HEK293T (cell line): ENCODE measurements around the gene RRH.

Source experiments
- CTCF ChIA-PET: fragments of 350-600 bp; formaldehyde crosslinking; extraction: SDS; loops from one replicate; lab custom pipeline; 2021; ENCODE audit warnings: antibody characterized with exemption, inconsistent platforms; lab: Yijun Ruan, JAX
- POLR2A ChIA-PET: fragments of 350-600 bp; formaldehyde crosslinking; extraction: SDS; loops from one replicate; lab custom pipeline; 2020; ENCODE audit warnings: antibody characterized with exemption, inconsistent platforms; lab: Yijun Ruan, JAX
- DNase-seq: peaks from one replicate; pipeline ENCODE4 v3.0.0; 2012; ENCODE audit warnings: mixed read lengths; ENCODE audit errors: extremely low spot score
- ARNT ChIP-seq: fragments of 450-650 bp; IDR thresholded peaks from 2 replicates; pipeline ENCODE4 v1.6.1; 2017; ENCODE audit warnings: mild to moderate bottlenecking
- BHLHE40 ChIP-seq: fragments of 450-650 bp; IDR thresholded peaks from 2 replicates; pipeline ENCODE4 v1.6.1; 2016; ENCODE audit warnings: mild to moderate bottlenecking, moderate library complexity, borderline replicate concordance
- CTBP1 ChIP-seq: fragments of 450-650 bp; IDR thresholded peaks from 2 replicates; pipeline ENCODE4 v1.6.1; 2016; ENCODE audit warnings: borderline replicate concordance
- ELF4 ChIP-seq: fragments of 450-650 bp; IDR thresholded peaks from 2 replicates; pipeline ENCODE4 v1.6.1; 2017; ENCODE audit warnings: antibody characterized with exemption
- FOXA1 ChIP-seq: fragments of 450-650 bp; IDR thresholded peaks from 2 replicates; pipeline ENCODE4 v1.6.1; 2016; ENCODE audit warnings: mild to moderate bottlenecking
- FOXK2 ChIP-seq: fragments of 450-650 bp; IDR thresholded peaks from 2 replicates; pipeline ENCODE4 v1.6.1; 2016; ENCODE audit warnings: mild to moderate bottlenecking
- FOXM1 ChIP-seq: fragments of 450-650 bp; IDR thresholded peaks from 2 replicates; pipeline ENCODE4 v1.6.1; 2017; ENCODE audit warnings: mild to moderate bottlenecking, borderline replicate concordance
- HDGF ChIP-seq: fragments of 450-650 bp; IDR thresholded peaks from 2 replicates; pipeline ENCODE4 v1.6.1; 2017; ENCODE audit warnings: antibody characterized with exemption, borderline replicate concordance
- L3MBTL2 ChIP-seq: fragments of 450-650 bp; conservative IDR thresholded peaks from 2 replicates; pipeline ENCODE4 v1.6.1; 2016; ENCODE audit warnings: mild to moderate bottlenecking
- LEF1 ChIP-seq: fragments of 450-650 bp; IDR thresholded peaks from 2 replicates; pipeline ENCODE4 v1.6.1; 2017; ENCODE audit warnings: mild to moderate bottlenecking, borderline replicate concordance
- NFRKB ChIP-seq: fragments of 450-650 bp; IDR thresholded peaks from 2 replicates; pipeline ENCODE4 v1.6.1; 2016; ENCODE audit warnings: mild to moderate bottlenecking, moderate library complexity
- SP1 ChIP-seq: fragments of 450-650 bp; IDR thresholded peaks from 2 replicates; pipeline ENCODE4 v1.6.1; 2017
- SUZ12 ChIP-seq: fragments of 450-650 bp; IDR thresholded peaks from 2 replicates; pipeline ENCODE4 v1.6.1; 2016; ENCODE audit warnings: mild to moderate bottlenecking
- TARDBP ChIP-seq: fragments of 450-650 bp; IDR thresholded peaks from 2 replicates; pipeline ENCODE4 v1.6.1; 2016
- ZNF384 ChIP-seq: fragments of 450-650 bp; IDR thresholded peaks from 2 replicates; pipeline ENCODE4 v1.6.1; 2016
- TF ChIP-seq, protein P1 (sequence below): fragments of 450-650 bp; IDR thresholded peaks from 2 replicates; pipeline ENCODE4 v1.6.1; 2016

The RRH gene

GRCh38 chr4:109801895-109802319 lies 25.9 kb upstream of the RRH start, which contains the start of gene CFI:
TSS of gene CFI (minus strand) at chr4:109801999. CDS start at chr4:109801971, 28 bp downstream.
- CTCF ChIA-PET: interaction anchor here (0.8 to 1.5 kb wide), 2 partner anchors 98 to 1730 kb away, joined by 5 read pairs; partner anchors contain the start of gene CASP6
- DNase-seq: no peak
- TF ChIP-seq SUZ12: no peak
- TF ChIP-seq ELF4: no peak
- no peak for TF ChIP-seq ARNT
- TF ChIP-seq BHLHE40: no peak
- no peak for TF ChIP-seq FOXM1
- POLR2A ChIA-PET: no interaction called here

- CTCF ChIA-PET: interaction anchor here (0.6 kb wide), 1 partner anchor 14 kb away, joined by 3 read pairs; no protein-coding TSS in a partner anchor
- POLR2A ChIA-PET: interaction anchor here (1.7 kb wide), 2 partner anchors 11 to 101 kb away, joined by 4 to 5 read pairs; partner anchors contain the start of genes CASP6 and GAR1
- DNase-seq: peak; percentile 23
- TF ChIP-seq, protein P1, sequence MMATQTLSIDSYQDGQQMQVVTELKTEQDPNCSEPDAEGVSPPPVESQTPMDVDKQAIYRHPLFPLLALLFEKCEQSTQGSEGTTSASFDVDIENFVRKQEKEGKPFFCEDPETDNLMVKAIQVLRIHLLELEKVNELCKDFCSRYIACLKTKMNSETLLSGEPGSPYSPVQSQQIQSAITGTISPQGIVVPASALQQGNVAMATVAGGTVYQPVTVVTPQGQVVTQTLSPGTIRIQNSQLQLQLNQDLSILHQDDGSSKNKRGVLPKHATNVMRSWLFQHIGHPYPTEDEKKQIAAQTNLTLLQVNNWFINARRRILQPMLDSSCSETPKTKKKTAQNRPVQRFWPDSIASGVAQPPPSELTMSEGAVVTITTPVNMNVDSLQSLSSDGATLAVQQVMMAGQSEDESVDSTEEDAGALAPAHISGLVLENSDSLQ: 0 out of 2 replicates have a peak, but pooled peaks have one; percentile 12
- no peak for TF ChIP-seq FOXK2
Observed at GRCh38 chr4:109803924-109804571, 23.7 kb upstream of the RRH start.

DNA sequence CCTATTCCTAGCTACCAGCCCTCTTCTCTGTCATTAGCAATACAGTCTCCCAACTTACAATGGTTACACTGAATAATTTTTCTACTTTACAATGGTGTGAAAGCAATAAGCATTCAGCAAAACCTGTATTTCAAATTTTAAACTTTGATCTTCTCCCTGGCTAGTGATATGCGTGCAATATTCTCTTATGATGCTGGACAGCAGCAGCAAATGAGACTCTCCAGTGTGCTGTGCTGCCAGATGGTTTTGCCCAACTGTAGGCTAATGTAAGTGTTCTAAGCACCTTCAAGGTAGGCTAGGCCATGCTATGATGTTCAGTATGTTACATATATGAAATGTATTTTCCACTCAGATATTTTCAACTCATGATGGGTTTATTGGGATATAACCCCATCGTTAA lies 18.1 kb upstream of the RRH start:
- ChIA-PET POLR2A (no interaction called here), CTCF (no interaction called here)
- TF ChIP-seq ARNT (no peak), TARDBP (no peak)
- no peak for DNase-seq

DNA sequence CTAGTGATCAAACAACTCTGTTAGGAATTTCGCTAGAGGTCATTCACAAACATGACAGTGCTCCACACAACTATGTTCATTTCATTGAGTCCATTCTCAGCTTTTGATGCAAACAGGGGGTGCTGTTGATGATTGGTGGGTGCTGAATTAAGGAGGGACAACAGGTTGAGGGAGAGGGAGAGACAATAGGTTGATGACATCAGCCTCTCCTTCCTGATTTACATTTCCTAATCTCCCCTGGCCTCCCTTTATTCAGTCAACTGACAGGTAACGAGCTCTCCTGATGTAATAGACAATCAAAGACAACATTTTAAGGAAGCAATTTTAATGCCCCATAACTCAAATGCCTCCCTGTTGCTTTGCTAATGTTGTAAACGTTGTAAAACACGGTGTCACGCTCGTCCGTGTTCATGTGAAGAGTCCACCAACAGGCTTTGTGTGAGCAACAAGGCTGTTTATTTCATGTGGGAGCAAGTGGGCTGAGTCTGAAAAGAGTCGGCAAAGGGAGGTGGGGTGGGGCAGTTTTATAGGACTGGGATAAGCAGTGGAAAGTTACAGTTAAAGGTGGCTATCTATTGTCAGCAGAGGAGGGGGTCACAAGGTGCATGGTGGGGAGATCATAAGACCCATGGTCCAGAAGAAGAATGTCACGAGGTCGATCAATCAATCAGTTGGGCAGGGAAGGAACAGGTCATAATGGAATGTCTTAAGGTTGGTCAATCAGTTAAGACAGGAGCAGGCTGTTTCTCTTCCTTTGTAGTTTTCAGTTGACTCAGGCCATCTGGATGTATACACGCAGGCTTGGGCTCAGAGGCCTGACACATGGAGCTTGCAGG lies 17.0 kb upstream of the RRH start:
- ChIA-PET POLR2A (no interaction called here), CTCF (no interaction called here)
- DNase-seq: no peak
- TF ChIP-seq, protein P1: no peak
- TF ChIP-seq FOXK2: no peak
- no peak for TF ChIP-seq L3MBTL2
- TF ChIP-seq ARNT: no peak
- no peak for TF ChIP-seq TARDBP
- TF ChIP-seq CTBP1: no peak
- TF ChIP-seq SUZ12: no peak
- TF ChIP-seq FOXA1: no peak
- no peak for TF ChIP-seq BHLHE40
- TF ChIP-seq LEF1: no peak
- no peak for TF ChIP-seq ELF4
- no peak for TF ChIP-seq SP1
- TF ChIP-seq ZNF384: no peak
- TF ChIP-seq FOXM1: no peak
- no peak for TF ChIP-seq NFRKB
- TF ChIP-seq HDGF: no peak

DNA sequence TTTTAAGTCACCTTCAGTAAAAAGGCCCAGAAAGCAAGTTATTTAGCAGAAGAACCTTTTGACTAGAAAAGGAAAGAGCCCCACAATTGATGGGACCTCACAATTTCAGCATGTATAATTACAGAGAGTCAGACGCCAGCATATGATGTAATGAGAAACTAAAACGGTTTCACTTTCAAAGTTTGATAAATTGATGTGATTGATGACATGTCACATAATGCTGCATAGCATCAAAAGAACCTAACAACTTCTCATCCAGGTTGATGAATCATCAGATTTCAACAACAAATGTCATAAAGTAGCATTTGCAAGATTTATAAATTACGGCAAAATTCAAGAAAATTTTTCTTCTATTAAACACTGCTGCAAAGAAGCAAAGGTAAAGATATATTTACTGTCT lies 16.1 kb upstream of the RRH start:
- ChIA-PET POLR2A (no interaction called here), CTCF (no interaction called here)
- no peak for DNase-seq
- TF ChIP-seq LEF1 (no peak), FOXK2 (no peak), SP1 (no peak)
- TF ChIP-seq, protein P1: peak; percentile 59

DNA sequence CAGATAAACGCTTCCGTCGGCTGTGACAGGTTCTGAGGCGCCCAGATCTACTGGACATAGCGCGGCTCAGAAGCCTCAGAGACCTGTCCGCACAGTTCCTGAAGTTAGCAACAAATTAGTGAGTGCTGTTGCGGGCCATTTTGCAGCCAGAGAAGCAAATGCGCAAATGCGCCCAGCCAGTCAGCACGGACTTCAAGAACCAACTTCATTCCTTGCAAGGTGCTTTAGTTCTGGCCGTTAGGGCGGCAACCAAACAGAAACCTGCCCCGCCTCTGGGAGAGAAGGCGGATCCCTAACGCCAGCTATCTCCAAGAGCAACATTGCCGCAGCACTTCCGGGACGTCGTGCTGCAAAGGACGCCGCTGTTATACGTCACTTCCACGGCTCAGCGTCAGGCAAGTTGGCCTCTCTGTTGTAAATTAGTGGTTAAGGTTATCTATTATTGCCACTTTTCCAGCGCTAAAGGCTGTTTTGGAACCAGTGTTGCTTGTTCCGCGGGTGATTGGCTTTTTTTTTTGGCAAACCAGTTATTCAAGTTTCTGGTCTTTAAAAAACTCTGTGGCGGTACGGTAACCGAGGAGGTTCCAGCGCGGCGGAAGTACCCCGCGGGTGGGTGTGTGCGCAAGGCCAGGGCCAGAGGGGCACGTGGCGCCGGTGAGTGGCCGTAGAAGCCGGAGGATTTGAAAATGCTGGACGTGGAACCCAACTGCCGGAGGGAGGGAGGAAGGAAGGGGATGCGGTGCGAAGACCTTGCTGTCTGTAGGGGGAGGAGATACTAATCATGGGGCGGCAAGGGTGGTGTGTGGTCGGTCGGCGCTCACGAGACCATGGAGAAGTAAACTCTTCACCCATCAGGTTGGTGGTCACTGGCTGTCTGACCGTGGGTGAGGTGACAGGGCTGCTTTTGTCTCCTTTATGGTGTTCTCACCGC lies 12.4 kb upstream of the RRH start, which contains the start of gene GAR1:
Gene GAR1 (plus strand): TSS at position 612 of the 931 bp plus-strand sequence. CDS start 403 bp downstream, outside the sequence.
- ChIA-PET POLR2A (interaction anchor here (0.6 to 1.0 kb wide), 5 partner anchors 12 to 431 kb away, joined by 3 to 5 read pairs (median 3); partner anchors contain the start of gene MCUB), CTCF (no interaction called here)
- peak; percentile 91 for DNase-seq
- TF ChIP-seq L3MBTL2: peak; percentile 95
- peak; percentile 80 for TF ChIP-seq ELF4
- no peak for TF ChIP-seq HDGF
- TF ChIP-seq FOXK2: no peak
